Subcutaneous adipose tissue (tissue), 4 donors: ENCODE results near the gene RNASEH1. TPM values are rescaled to one million over a fixed set of nuclear protein-coding genes. Genes with fewer than 3 reads are reported as not detected.

ENCODE experiments used
- CTCF ChIP-seq: fragments of 450-650 bp; IDR thresholded peaks from one replicate; pipeline ENCODE4 v1.5.1; 2016; ENCODE audit warnings: low read depth, mild to moderate bottlenecking, control low read depth, antibody characterized with exemption, moderate library complexity
- total RNA-seq, 4 donors: library from RNA; depleted of rRNA; stranded (reverse); fragments of >200 nt; gene quantifications; one replicate each; pipeline ENCODE4 v1.1.0, GENCODE V29; 2016

Gene RNASEH1
- total RNA-seq: 10 to 100 TPM; 16.0 to 26.4 (median 21.4) TPM

GRCh38 chr2:3558205-3559014, at the start of gene RNASEH1:
Gene RNASEH1, minus strand, starts transcription at chr2:3558333. Its CDS starts 73 bp downstream, at chr2:3558260.
- no peak for TF ChIP-seq CTCF

GRCh38 chr2:3606370-3607201, 48.5 kb upstream of the RNASEH1 start:
- TF ChIP-seq CTCF: no peak

GRCh38 chr2:3606028-3606369, 47.9 kb upstream of the RNASEH1 start:
- TF ChIP-seq CTCF: no peak

GRCh38 chr2:3604991-3605961, 47.1 kb upstream of the RNASEH1 start:
- TF ChIP-seq CTCF: no peak

GRCh38 chr2:3604207-3604877, 46.2 kb upstream of the RNASEH1 start:
- TF ChIP-seq CTCF: no peak

GRCh38 chr2:3603536-3604206, 45.5 kb upstream of the RNASEH1 start:
- no peak for TF ChIP-seq CTCF
